GM18909 (cell line): ENCODE data around the gene CYTL1.
"Not testable (repeated sequence)": the region's sequence is repeated elsewhere in the genome, so short reads cannot be mapped to it uniquely, and the experiment has no call there.

Experiments used
- ATAC-seq: cut with Tn5 transposase; IDR thresholded peaks from one replicate; pipeline ENCODE4 v1.9.1; 2021; ENCODE audit warnings: mild to moderate bottlenecking; ENCODE audit not compliant: unreplicated experiment, poor library complexity

The CYTL1 gene

GRCh38 chr4:5036239-5036638 is 17.0 kb upstream of the CYTL1 start:
- no peak for ATAC-seq

- ATAC-seq, result no peak
Observed at GRCh38 chr4:5034206-5034605, 14.9 kb upstream of the CYTL1 start.

GRCh38 chr4:5033281-5033841 is 14.1 kb upstream of the CYTL1 start:
- ATAC-seq, result no peak

GRCh38 chr4:5032813-5033212 is 13.6 kb upstream of the CYTL1 start:
- ATAC-seq, result no peak

- ATAC-seq, result no peak
Observed at GRCh38 chr4:5030927-5031326, 11.7 kb upstream of the CYTL1 start.

GRCh38 chr4:5030221-5030620 is 11.0 kb upstream of the CYTL1 start:
- ATAC-seq, result no peak

- ATAC-seq, result no peak
Observed at GRCh38 chr4:5029447-5029846, 10.2 kb upstream of the CYTL1 start.

- no peak for ATAC-seq
Observed at GRCh38 chr4:5028480-5028879, 9.2 kb upstream of the CYTL1 start.

GRCh38 chr4:5027346-5027745 is 8.1 kb upstream of the CYTL1 start:
- ATAC-seq, result no peak

- no peak for ATAC-seq
Observed at GRCh38 chr4:5026371-5026770, 7.1 kb upstream of the CYTL1 start.

GRCh38 chr4:5024673-5025072 is 5.4 kb upstream of the CYTL1 start:
- no peak for ATAC-seq

GRCh38 chr4:5021546-5021945 is 2.3 kb upstream of the CYTL1 start:
- no peak for ATAC-seq

- no peak for ATAC-seq
Observed at GRCh38 chr4:5020341-5020740, 1.1 kb upstream of the CYTL1 start.

- ATAC-seq, result no peak
Observed at GRCh38 chr4:5019796-5020195, 538 bp upstream of the CYTL1 start.

- no peak for ATAC-seq
Observed at GRCh38 chr4:5018603-5019002, 655 bp downstream of the CYTL1 start.

- ATAC-seq, result no peak
Observed at GRCh38 chr4:5018096-5018495, 1.2 kb downstream of the CYTL1 start.

- ATAC-seq, result no peak
Observed at GRCh38 chr4:5014007-5014682, 5.1 kb downstream of the CYTL1 start.

- ATAC-seq, result no peak
Observed at GRCh38 chr4:5012958-5013357, 6.3 kb downstream of the CYTL1 start.

GRCh38 chr4:5012244-5012898 is 6.9 kb downstream of the CYTL1 start:
- no peak for ATAC-seq

- ATAC-seq, result no peak
Observed at GRCh38 chr4:5010984-5011383, 8.3 kb downstream of the CYTL1 start.

- ATAC-seq, result no peak
Observed at GRCh38 chr4:5009796-5010195, 9.5 kb downstream of the CYTL1 start.

GRCh38 chr4:5006932-5007331 is 12.3 kb downstream of the CYTL1 start:
- not testable (repeated sequence) for ATAC-seq
